Mesendoderm (in vitro differentiated cells): Measurements from ENCODE around the gene NYAP2.

Experiments used
- DNase-seq: peaks from one replicate; pipeline ENCODE4 v3.0.0; 2013
- H2AK5ac ChIP-seq: 2 replicates; pipeline ENCODE4 v1.6.1; 2013; ENCODE audit warnings: low read length, inconsistent platforms
- H2BK120ac ChIP-seq: 2 replicates; pipeline ENCODE4 v1.6.1; 2013; ENCODE audit warnings: low read depth, mild to moderate bottlenecking, low read length, moderate library complexity, mixed read lengths
- H2BK15ac ChIP-seq: replicated peaks from 2 replicates; pipeline ENCODE4 v1.6.1; 2013; ENCODE audit warnings: low read depth, mild to moderate bottlenecking, moderate library complexity
- H2BK5ac ChIP-seq: 2 replicates; pipeline ENCODE4 v1.6.1; 2013; ENCODE audit warnings: low read length, inconsistent platforms
- H3K18ac ChIP-seq: 2 replicates; pipeline ENCODE4 v1.6.1; 2013; ENCODE audit warnings: mild to moderate bottlenecking, low read length, mixed read lengths
- H3K23ac ChIP-seq: one replicate; pipeline ENCODE4 v1.6.1; 2013; ENCODE audit warnings: low read length
- H3K27ac ChIP-seq: 2 replicates; pipeline ENCODE4 v1.5.1; 2013; ENCODE audit warnings: low read depth, mild to moderate bottlenecking, inconsistent platforms, low read length, moderate library complexity
- H3K27me3 ChIP-seq: 2 replicates; pipeline ENCODE4 v1.6.1; 2013; ENCODE audit warnings: low read length, control low read depth, mild to moderate bottlenecking, inconsistent platforms; ENCODE audit not compliant: insufficient read depth, poor library complexity
- H3K36me3 ChIP-seq: 2 replicates; pipeline ENCODE4 v1.6.1; 2013; ENCODE audit warnings: low read length, inconsistent platforms; ENCODE audit not compliant: control insufficient read depth, insufficient read depth
- H3K4ac ChIP-seq: one replicate; pipeline ENCODE4 v1.6.1; 2013; ENCODE audit warnings: low read depth, mild to moderate bottlenecking, low read length, moderate library complexity
- H3K4me1 ChIP-seq: 2 replicates; pipeline ENCODE4 v1.6.1; 2013; ENCODE audit warnings: low read depth, low read length, inconsistent platforms; ENCODE audit not compliant: control insufficient read depth
- H3K4me2 ChIP-seq: 2 replicates; pipeline ENCODE4 v1.6.1; 2013; ENCODE audit warnings: low read length
- H3K4me3 ChIP-seq: 2 replicates; pipeline ENCODE4 v1.5.1; 2013; ENCODE audit warnings: mild to moderate bottlenecking, low read length
- H3K56ac ChIP-seq: one replicate; pipeline ENCODE4 v1.6.1; 2013; ENCODE audit warnings: low read length
- H3K79me1 ChIP-seq: 2 replicates; pipeline ENCODE4 v1.6.1; 2013; ENCODE audit warnings: low read length, inconsistent platforms
- H3K79me2 ChIP-seq: 2 replicates; pipeline ENCODE4 v1.6.1; 2013; ENCODE audit warnings: mild to moderate bottlenecking, low read length; ENCODE audit not compliant: control insufficient read depth, insufficient read depth
- H3K9ac ChIP-seq: 2 replicates; pipeline ENCODE4 v1.6.1; 2013; ENCODE audit warnings: low read length, inconsistent platforms
- H4K5ac ChIP-seq: one replicate; pipeline ENCODE4 v1.6.1; 2013; ENCODE audit warnings: low read length
- H4K8ac ChIP-seq: one replicate; pipeline ENCODE4 v1.6.1; 2013; ENCODE audit warnings: low read depth, mild to moderate bottlenecking, control low read depth, low read length, moderate library complexity
- WGBS: extraction: QIAGEN DNeasy Blood & Tissue Kit; methylation state at CpG from one replicate; pipeline ENCODE4 v1.1.7; 2013; ENCODE audit warnings: low lambda C conversion rate, missing lambda C conversion rate; ENCODE audit not compliant: insufficient coverage; ENCODE audit errors: extremely low coverage; 5-methylcytosine and 5-hydroxymethylcytosine counted together

NYAP2 gene

GRCh38 chr2:225431105-225431863, 31.8 kb downstream of the NYAP2 start:
- no peak overlapping the region for H3K4me2 ChIP-seq
- no peak overlapping the region for H4K5ac ChIP-seq
- H3K23ac ChIP-seq = no peak overlapping the region
- H3K9ac ChIP-seq = no peak overlapping the region
- H3K27ac ChIP-seq = no peak overlapping the region
- no peak overlapping the region for H3K4me3 ChIP-seq
- no CpG with 5 or more reads among the region's 5 CpGs for WGBS
- H3K56ac ChIP-seq = no peak overlapping the region
- H2AK5ac ChIP-seq = no peak overlapping the region
- no peak overlapping the region for H2BK120ac ChIP-seq
- no peak overlapping the region for H3K18ac ChIP-seq
- no peaks in the 10 kb centered on the region for H3K36me3 ChIP-seq
- H4K8ac ChIP-seq = no peak overlapping the region
- H2BK5ac ChIP-seq = no peak overlapping the region
- no peak overlapping the region for H2BK15ac ChIP-seq
- no peaks in the 10 kb centered on the region for H3K4me1 ChIP-seq
- H3K79me1 ChIP-seq = no peaks in the 10 kb centered on the region
- H3K27me3 ChIP-seq = no peaks in the 10 kb centered on the region
- no peak overlapping the region for H3K4ac ChIP-seq
- H3K79me2 ChIP-seq = no peaks in the 10 kb centered on the region
- DNase-seq = no peak

GRCh38 chr2:225434014-225434413, 34.5 kb downstream of the NYAP2 start:
- peak; percentile 21 for DNase-seq
- Histone ChIP-seq H3K27ac (no peak overlapping the region), H3K4me3 (no peak overlapping the region), H2BK15ac (no peak overlapping the region), H3K4me1 (no peaks in the 10 kb centered on the region), H3K79me2 (no peaks in the 10 kb centered on the region), H3K4me2 (no peak overlapping the region), H3K9ac (no peak overlapping the region), H4K8ac (no peak overlapping the region), H3K36me3 (no peaks in the 10 kb centered on the region), H3K79me1 (no peaks in the 10 kb centered on the region), H2BK5ac (no peak overlapping the region), H4K5ac (no peak overlapping the region), H3K4ac (no peak overlapping the region), H2BK120ac (no peak overlapping the region), H3K27me3 (no peaks in the 10 kb centered on the region), H2AK5ac (no peak overlapping the region), H3K18ac (no peak overlapping the region), H3K56ac (no peak overlapping the region), H3K23ac (no peak overlapping the region)
- no CpG with 5 or more reads among the region's 4 CpGs for WGBS

GRCh38 chr2:225437319-225437718, 37.8 kb downstream of the NYAP2 start:
- Histone ChIP-seq H3K18ac (no peak overlapping the region), H3K4me2 (no peak overlapping the region), H3K79me1 (no peaks in the 10 kb centered on the region), H4K8ac (no peak overlapping the region), H3K4me1 (no peaks in the 10 kb centered on the region), H3K27ac (no peak overlapping the region), H3K23ac (no peak overlapping the region), H3K79me2 (no peaks in the 10 kb centered on the region), H3K27me3 (no peaks in the 10 kb centered on the region), H3K4ac (no peak overlapping the region), H2BK15ac (no peak overlapping the region), H3K56ac (no peak overlapping the region), H3K4me3 (no peak overlapping the region), H2BK5ac (no peak overlapping the region), H4K5ac (no peak overlapping the region), H3K36me3 (no peaks in the 10 kb centered on the region), H3K9ac (no peak overlapping the region), H2BK120ac (no peak overlapping the region), H2AK5ac (no peak overlapping the region)
- DNase-seq = no peak
- WGBS = no CpG with 5 or more reads among the region's 1 CpG

GRCh38 chr2:225438248-225438647, 38.7 kb downstream of the NYAP2 start:
- no peak overlapping the region for H4K5ac ChIP-seq
- no peak overlapping the region for H2BK5ac ChIP-seq
- H3K4me2 ChIP-seq = no peak overlapping the region
- H3K27me3 ChIP-seq = no peaks in the 10 kb centered on the region
- no peak overlapping the region for H4K8ac ChIP-seq
- H3K9ac ChIP-seq = no peak overlapping the region
- H3K4ac ChIP-seq = no peak overlapping the region
- H3K79me2 ChIP-seq = no peaks in the 10 kb centered on the region
- H2BK15ac ChIP-seq = no peak overlapping the region
- H3K27ac ChIP-seq = no peak overlapping the region
- no peaks in the 10 kb centered on the region for H3K4me1 ChIP-seq
- H3K18ac ChIP-seq = no peak overlapping the region
- no peak overlapping the region for H3K23ac ChIP-seq
- DNase-seq = no peak
- H2BK120ac ChIP-seq = no peak overlapping the region
- H3K56ac ChIP-seq = no peak overlapping the region
- no CpG with 5 or more reads among the region's 1 CpG for WGBS
- H3K79me1 ChIP-seq = no peaks in the 10 kb centered on the region
- H3K36me3 ChIP-seq = no peaks in the 10 kb centered on the region
- H3K4me3 ChIP-seq = no peak overlapping the region
- H2AK5ac ChIP-seq = no peak overlapping the region

- DNase-seq = no peak
- no peaks in the 10 kb centered on the region for H3K79me1 ChIP-seq
- H3K36me3 ChIP-seq = no peaks in the 10 kb centered on the region
- H3K79me2 ChIP-seq = no peaks in the 10 kb centered on the region
- H3K27ac ChIP-seq = no peak overlapping the region
- H3K4me1 ChIP-seq = peaks cover 3% of the 10 kb centered on the region
- no peak overlapping the region for H2BK5ac ChIP-seq
- no peak overlapping the region for H4K8ac ChIP-seq
- no peak overlapping the region for H3K23ac ChIP-seq
- H3K4ac ChIP-seq = no peak overlapping the region
- H4K5ac ChIP-seq = no peak overlapping the region
- no peak overlapping the region for H2BK120ac ChIP-seq
- H3K27me3 ChIP-seq = no peaks in the 10 kb centered on the region
- WGBS = no CpG with 5 or more reads among the region's 6 CpGs
- no peak overlapping the region for H3K4me2 ChIP-seq
- H2BK15ac ChIP-seq = no peak overlapping the region
- H3K56ac ChIP-seq = no peak overlapping the region
- H3K4me3 ChIP-seq = no peak overlapping the region
- no peak overlapping the region for H2AK5ac ChIP-seq
- no peak overlapping the region for H3K18ac ChIP-seq
- no peak overlapping the region for H3K9ac ChIP-seq
Measured at GRCh38 chr2:225452677-225453076, 53.2 kb downstream of the NYAP2 start.

- Histone ChIP-seq H3K56ac (no peak overlapping the region), H3K36me3 (no peaks in the 10 kb centered on the region), H3K18ac (no peak overlapping the region), H3K27me3 (no peaks in the 10 kb centered on the region), H3K4me2 (no peak overlapping the region), H3K9ac (no peak overlapping the region), H3K79me2 (no peaks in the 10 kb centered on the region), H2BK15ac (no peak overlapping the region), H3K79me1 (no peaks in the 10 kb centered on the region), H3K4me1 (peaks cover 3% of the 10 kb centered on the region), H3K4ac (no peak overlapping the region), H2AK5ac (no peak overlapping the region), H4K5ac (no peak overlapping the region), H2BK120ac (no peak overlapping the region), H4K8ac (no peak overlapping the region), H3K23ac (no peak overlapping the region), H3K27ac (no peak overlapping the region), H3K4me3 (no peak overlapping the region), H2BK5ac (no peak overlapping the region)
- DNase-seq = peak; percentile 25
- WGBS = no CpG with 5 or more reads among the region's 6 CpGs
Measured at GRCh38 chr2:225454412-225454811, 54.9 kb downstream of the NYAP2 start.
